Cardiac septum (tissue), 1 donor: ENCODE measurements around the gene ANLN. TPM values are rescaled to one million over a fixed set of nuclear protein-coding genes. Genes with fewer than 3 reads are reported as not detected.

Experiments
- DNase-seq: peaks from one replicate; pipeline ENCODE4 v3.0.0-alpha.2; 2020; ENCODE audit warnings: low spot score
- intact Hi-C: fragments of 100-400 bp; cut with DNase I; formaldehyde crosslinking; loops from one replicate; pipeline ENCODE4 v1.14.0; 2022
- long read RNA-seq: library from polyadenylated mRNA; unstranded; transcript quantifications from one replicate; pipeline ENCODE4 v2.0.0, GENCODE V29; 2021
- total RNA-seq: library from RNA; stranded (reverse); fragmentation: NEBNext Ultra II Directional; extraction: Animal tissue kit (Norgen Biotek cat#: 25700); gene quantifications from one replicate; pipeline ENCODE4 v1.2.1, GENCODE V29; 2021
- donor health status: DM: no; HTN: no; CAD: no.

The ANLN gene, protein sequence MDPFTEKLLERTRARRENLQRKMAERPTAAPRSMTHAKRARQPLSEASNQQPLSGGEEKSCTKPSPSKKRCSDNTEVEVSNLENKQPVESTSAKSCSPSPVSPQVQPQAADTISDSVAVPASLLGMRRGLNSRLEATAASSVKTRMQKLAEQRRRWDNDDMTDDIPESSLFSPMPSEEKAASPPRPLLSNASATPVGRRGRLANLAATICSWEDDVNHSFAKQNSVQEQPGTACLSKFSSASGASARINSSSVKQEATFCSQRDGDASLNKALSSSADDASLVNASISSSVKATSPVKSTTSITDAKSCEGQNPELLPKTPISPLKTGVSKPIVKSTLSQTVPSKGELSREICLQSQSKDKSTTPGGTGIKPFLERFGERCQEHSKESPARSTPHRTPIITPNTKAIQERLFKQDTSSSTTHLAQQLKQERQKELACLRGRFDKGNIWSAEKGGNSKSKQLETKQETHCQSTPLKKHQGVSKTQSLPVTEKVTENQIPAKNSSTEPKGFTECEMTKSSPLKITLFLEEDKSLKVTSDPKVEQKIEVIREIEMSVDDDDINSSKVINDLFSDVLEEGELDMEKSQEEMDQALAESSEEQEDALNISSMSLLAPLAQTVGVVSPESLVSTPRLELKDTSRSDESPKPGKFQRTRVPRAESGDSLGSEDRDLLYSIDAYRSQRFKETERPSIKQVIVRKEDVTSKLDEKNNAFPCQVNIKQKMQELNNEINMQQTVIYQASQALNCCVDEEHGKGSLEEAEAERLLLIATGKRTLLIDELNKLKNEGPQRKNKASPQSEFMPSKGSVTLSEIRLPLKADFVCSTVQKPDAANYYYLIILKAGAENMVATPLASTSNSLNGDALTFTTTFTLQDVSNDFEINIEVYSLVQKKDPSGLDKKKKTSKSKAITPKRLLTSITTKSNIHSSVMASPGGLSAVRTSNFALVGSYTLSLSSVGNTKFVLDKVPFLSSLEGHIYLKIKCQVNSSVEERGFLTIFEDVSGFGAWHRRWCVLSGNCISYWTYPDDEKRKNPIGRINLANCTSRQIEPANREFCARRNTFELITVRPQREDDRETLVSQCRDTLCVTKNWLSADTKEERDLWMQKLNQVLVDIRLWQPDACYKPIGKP
- total RNA-seq: 0.57 TPM
- long read RNA-seq: 0 reads

DNA sequence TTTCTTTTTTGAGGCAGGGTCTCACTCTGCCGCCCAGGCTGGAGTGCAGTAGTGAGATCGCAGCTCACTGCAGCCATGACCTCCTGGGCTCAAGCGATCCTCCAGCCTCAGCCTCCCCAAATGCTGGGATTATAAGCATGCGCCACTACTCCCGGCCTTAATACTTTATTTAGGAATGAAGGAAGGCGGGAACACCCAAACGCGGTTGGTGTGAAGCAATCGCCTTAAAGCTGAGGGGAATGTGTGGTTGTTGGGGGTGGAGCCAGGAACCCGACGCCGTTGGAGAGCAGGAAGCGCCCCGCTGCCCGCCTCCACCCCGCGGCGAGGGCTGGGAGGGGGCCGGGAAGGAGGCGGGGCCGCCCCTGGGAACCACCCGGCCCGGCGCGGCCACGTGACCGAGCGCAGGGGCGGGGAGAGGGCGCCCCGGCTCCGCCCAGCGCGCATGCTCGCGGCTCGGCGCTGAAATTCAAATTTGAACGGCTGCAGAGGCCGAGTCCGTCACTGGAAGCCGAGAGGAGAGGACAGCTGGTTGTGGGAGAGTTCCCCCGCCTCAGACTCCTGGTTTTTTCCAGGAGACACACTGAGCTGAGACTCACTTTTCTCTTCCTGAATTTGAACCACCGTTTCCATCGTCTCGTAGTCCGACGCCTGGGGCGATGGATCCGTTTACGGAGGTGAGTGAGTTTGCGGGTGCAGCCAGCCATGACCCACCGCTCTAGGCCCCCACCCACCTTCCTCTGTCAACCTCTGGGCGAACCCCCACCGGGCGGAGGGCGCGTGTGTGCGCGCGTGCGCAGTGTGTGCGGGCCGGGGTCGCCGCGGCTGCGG, at the start of gene ANLN:
ANLN (plus strand) TSS at position 492 of the 828 bp plus-strand sequence; CDS start at position 657, 165 bp downstream.
- peak; percentile 93 for DNase-seq
- intact Hi-C loops: no loop called here

DNA sequence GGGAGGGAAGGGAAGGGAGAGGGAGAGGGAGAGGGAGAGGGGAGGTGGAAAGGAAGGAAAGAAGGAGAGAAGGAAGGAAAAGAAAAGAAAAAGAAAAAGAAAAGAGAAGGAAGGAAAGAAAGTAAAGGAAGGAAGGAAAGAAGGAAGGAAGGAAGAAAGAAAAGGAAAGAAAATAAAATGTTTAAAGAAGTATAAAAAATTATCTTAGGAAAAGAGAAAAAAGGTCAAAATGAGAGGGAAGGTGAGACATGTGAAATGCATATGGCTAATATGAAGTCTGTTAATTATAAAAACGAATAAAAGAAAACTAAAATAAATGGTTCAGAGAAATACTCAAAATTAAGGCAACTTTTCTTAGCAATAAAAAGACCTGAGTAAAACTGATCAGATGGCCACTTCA, 46.1 kb upstream of the ANLN start:
- intact Hi-C loops: no loop called here
- no peak for DNase-seq

DNA sequence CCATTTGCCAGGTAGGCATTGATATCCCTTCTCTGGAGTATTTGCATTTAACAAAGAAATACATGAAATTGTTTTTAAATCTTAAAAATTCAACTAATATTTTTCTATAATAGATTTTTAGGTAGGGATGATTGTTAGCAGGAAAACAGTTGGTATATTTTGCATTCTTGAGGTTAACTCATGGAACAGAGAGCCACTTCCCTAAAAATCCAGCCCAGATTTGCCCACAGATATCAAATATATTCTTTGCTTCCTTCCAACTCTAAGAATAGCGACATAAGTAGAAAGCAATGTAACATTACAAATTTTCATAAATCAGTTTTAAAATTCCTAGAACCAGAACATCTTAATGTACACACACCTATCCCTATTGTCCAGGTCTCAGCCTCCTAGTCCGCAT, 45.0 kb upstream of the ANLN start:
- intact Hi-C loops: no loop called here

DNA sequence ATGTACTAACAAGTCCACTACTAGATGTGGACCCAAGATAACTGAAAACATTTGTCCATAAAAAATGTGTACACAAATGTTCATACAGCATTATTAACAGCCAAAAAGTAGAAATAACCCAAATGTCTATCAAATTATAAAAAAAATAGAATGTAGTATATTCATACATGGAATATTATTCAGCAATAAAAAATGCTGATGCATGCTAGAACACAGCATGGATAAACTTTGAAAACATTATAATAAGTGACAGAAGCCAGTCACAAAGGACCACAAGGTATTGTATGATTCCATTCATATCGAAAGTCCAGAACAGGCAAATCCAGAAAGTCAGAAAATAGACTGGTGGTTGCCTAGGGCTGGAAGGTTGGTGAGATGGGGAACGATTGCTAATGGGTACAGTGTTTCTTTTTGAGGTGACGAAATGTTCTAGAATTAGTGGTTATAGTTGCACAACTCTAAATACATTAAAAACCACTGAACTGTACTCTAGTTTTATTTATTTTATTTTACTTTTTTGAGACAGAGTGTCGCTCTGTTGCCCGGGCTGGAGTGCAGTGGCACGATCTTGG, 43.3 kb upstream of the ANLN start:
- DNase-seq: no peak
- intact Hi-C loops: no loop called here

More for the DNA sequence above, 45.0 kb upstream of the ANLN start:
- no peak for DNase-seq

DNA sequence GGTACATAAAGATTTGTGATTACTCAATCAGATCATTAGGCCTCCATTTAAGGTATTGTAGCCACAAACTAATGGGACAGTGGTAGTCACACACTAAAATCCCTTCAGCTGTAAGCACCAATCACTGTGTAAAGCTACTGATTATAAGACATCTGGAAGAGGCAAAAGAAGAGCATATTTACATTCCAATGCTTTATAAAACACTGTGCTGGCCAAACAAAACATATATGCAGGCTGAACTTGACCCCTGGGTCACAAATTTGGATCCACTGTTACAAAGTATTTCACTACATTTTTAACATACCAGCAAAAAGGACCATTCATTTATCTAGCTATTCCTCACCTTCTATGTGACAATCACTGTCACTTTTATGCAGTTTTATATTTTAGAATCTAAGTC, 41.4 kb upstream of the ANLN start:
- no peak for DNase-seq
- intact Hi-C loops: no loop called here

DNA sequence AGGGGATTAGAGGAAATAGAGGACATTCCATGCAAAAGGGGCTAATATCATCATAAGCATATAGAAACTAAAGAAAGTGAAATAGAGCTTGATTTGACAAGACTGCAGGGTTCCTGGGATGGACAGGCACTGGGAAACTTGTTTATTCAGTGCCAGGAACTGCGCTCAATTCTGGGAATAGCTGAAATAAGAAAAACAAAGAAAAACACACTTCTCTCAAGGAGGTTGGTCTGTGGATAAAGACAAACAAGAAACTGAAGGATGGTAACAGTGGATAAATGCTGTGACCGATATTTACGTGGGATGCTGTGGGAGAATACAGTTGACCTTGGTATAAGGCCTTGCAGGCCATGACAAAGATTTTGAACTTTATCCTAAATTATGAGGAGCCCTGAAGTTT, 40.9 kb upstream of the ANLN start:
- DNase-seq: no peak
- intact Hi-C loops: no loop called here

DNA sequence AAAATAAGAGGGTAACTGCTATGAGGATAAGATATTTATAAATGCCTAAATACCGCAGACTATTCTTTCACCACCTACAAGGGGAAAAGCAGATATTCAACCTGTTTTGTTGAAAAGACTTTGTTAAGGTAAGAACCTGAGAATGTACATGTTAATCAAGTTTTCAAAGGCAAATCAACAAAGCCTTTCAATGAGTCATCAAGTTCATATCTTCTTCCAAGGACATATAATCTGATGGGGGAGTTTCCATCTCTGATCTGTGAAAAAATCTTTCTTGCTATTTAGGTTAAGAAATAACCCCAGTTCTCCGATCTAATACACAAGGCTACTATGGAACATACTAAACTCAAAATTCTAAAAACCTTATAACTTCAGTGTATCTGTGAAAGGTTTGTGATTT, 40.0 kb upstream of the ANLN start:
- intact Hi-C loops: no loop called here
- DNase-seq: no peak

DNA sequence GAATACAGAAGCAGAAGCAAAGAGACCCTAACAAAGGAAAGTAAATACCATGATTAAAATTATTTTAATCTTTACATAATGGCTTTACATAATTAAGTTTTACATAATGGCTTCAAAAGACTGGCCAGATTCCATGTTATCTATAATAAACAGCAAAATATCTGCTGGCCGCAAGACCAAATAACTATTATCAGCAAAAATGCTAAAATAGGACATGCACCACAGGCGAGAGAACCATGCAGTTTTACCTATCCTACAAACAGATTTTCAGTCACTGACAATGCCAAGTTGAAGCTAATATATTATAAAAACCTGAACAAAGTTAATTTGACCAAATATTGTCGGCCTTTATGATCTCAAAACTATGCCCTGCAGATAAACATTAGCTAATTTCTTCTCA, 34.2 kb upstream of the ANLN start:
- intact Hi-C loops: no loop called here
- DNase-seq: no peak

DNA sequence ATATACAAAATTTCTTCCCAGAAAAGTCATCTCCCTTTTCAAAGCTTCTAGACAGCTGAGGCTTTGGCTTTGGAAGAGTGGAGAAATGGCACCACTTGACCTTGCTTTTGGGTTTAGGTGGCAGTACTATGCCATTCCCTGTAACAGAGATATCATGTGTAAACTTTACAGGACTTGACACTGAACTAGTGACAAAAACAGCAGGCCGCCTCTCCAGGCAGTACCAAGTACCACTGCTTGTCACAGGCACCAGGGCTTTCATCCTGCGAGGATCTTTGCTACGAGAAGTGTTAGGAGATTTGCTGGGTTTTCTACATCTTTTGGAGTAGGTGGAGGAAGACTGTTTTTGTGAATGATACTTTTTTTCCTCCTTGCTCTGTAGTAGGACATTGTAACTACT, 32.6 kb upstream of the ANLN start:
- intact Hi-C loops: no loop called here
- DNase-seq: no peak

DNA sequence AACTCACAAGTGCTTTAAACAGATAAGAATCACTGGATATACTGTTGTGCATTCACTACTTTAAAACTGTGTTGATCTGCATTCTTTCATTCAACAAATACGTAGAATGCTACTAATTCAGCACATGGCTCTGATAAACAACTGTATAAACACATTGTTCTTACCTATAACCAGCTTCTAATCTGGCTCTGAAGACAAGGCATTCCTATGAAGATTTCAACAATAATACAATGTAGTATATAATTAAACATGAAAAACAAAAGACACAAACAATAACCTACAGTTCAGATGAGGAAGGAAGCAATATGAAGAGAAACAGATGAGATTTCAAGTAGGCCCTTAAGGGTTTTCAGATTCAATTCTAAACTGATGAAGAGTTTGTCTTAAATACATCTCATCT, 31.1 kb upstream of the ANLN start:
- intact Hi-C loops: no loop called here
- DNase-seq: no peak

DNA sequence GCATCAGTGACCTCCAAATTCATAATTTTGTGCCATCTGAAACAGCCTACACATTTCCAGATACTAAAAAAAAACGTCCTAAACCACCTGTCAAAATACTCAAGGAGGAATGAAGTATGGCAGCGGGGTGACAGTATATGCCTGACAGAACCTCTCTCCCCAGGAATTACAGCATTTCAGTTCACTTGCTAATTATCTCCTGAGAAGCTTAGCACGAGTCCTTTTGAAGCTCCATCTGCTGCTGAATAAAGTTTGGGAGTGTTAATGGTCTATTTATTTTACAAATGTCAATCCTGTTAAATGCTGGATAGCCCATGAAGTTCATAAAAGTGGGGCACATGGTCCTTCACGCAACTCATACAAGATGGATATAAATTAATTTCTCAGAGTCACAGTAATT, 29.4 kb upstream of the ANLN start:
- DNase-seq: no peak
- intact Hi-C loops: no loop called here

DNA sequence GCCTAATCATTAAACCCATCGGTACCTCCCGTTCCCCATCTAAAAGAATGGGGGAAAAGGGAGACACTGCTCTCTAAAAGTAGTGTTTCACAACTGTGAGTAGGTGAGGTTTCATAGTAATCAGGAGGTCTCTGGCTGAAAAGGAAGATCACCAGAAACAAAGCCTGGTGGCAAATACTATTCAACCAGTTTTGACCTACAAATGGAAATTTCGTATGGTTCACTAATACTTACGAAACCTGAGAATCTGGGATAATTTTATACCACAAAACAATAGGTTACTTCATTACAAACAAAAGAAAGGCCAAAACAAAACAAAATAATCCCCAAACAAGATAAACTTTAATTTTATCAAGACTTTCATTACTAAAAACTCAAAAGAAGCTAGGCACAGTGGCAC, 28.4 kb upstream of the ANLN start:
- DNase-seq: no peak
- intact Hi-C loops: no loop called here

DNA sequence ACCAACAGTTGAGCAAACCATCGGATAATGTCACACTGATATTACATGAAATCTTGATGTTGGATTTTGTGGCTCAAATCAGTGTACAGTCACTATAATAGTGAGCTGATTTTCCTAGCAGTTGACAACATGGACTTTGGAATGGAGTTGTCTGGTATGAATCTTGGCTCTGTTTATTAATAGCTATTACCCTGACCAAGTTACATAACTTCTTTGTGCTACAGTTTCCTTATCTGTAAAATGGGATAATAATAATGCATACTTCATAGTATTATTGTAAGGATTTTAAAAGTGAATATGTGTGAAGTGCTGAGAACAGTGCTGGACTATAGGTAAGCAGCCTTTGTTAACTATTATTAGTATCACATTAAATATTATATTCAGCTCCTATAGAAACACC, 26.1 kb upstream of the ANLN start:
- DNase-seq: no peak
- intact Hi-C loops: no loop called here

DNA sequence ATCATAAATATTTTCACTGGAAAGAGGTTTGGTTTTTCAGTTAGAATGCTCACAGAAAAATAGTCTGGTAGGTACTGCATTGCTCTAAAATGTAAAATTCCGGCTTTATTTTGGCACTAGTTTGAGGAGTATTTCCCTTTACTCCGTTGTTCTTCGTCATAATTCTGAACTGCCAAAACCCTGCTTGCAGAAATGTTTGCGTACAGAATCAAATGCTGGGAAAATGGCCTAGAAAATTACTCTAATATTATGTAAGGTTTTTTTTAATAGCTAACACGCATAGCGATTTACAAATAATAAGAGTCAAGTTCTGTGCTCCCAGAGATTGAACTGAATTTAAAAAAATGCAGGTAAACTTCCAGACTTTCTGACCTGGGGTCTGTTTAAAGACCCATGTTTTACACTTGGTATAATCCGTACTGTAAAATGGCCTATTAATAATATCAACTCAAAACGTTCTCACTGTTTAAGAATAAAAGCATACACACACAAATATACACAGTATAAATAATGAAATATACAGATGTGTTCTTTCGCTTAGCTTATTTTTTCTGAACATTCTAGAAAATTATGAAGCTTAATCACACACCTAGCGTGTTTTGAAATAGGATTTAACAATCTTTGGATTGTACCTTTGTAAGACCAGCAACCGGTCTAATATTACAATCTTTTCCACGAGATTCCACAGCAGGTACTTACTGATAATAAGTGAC, 23.5 kb upstream of the ANLN start:
- no peak for DNase-seq
- intact Hi-C loops: no loop called here

DNA sequence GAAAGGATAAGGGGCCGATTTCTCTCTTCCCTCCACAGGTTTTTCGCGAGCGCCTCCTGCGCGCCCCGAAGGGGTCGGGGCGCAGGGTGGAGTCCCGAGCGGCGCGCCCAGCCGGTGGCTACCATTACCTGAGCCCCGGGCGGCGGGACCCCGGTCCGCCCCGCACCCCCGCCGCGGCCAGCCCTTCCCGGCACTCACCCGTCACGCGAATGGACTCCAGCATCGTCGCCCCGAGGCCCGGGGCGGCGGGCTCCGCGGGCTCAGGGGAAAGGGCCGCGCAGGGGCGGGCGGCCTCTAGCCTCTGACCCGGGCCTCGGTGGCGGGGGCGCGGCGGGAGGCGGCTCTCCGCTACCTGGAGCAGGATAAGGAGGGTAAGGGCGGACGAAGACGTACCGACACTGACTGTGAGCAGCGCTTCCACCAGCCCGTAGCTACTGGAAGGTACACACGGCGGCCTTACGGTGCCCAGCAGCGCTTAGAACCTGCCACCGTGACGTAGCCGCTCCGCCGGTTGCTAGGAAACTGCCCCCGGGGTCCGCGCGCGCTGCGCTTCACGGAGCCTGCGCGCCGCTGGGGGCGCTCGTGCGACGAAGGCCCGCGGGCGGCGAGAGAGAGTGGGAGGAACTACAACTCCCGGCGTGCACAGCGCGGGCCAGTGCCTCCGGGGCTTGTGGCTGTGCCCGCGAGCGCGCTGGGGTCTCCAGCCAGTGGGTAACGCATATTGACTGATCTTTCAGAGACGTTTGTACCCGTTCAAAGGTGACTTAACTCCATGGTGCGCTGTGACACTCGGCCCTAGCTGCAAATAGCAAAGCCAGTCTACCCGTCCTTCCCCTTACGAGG, 22.7 kb upstream of the ANLN start:
- peak; percentile 94 for DNase-seq
- intact Hi-C loops: no loop called here

DNA sequence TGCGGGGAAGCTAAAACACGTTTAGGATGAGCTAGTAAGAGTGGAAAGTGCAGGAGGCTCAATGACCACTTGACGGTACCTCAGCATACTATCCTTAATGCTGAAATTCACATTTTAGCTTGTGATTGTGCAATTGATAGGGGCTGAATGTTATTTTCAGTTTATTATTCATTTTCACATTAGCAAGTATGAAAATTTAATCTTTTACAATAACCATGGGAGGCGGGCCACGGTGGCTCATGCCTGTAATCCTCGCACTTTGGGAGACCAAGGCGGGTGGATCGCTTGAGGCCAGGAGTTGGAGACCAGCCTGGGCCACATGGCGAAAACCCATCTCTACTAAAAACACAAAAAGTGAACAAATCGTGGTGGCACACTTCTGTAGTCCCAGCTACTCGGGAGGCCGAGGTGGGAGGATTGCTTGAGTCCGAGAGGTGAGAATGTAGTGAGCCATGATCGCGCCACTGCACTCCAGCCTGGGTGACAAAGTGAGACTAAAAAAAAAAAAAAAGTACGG, 22.0 kb upstream of the ANLN start:
- no peak for DNase-seq
- intact Hi-C loops: no loop called here

DNA sequence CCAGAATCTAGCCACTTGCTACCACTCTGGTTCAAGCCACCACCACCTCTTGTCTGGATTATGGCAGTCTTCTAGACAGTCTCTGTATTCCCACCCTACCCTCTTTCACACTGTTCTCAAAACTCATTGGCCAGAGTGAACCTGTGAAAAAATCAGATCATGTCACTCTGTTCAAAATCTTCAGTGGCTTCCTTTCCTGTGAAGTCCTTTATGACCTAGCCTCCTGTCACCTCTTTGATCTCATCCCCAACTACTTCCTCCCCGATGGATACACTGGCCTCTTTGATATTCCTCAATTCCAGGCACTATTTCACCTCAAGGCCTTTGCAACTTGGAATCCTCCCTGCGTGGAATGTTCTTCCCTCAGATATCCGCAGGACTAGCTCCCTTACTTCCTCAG, 21.2 kb upstream of the ANLN start:
- DNase-seq: no peak
- intact Hi-C loops: no loop called here

DNA sequence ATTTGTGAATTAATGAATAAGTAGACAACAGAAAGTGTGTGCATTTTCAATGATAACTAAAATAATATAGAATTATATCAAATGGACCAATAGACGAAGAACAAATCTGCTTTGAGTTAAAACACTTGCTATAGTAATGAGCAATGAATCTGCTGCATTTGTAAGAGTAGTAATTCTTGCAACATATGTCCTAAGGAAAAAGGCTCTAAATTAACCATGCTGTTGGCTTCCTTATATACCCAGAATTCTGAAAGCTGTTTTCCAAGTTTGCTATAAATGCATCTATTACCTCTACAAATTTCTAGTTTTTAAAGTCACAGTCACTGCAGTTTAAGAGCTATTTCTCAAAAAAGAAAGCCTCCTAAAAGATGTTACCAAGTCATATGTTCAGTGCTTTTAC, 20.5 kb upstream of the ANLN start:
- no peak for DNase-seq
- intact Hi-C loops: no loop called here
